D721Med (cell line): ENCODE measurements around the gene DRGX.

Experiments
- DNase-seq: peaks from one replicate; pipeline ENCODE4 v3.0.0; 2011; ENCODE audit warnings: low spot score; ENCODE audit not compliant: insufficient read length
- FAIRE-seq: peaks from 2 replicates; lab custom pipeline; 2011; peaks lifted over from hg19 to GRCh38; lab: Jason Lieb, UNC
- CTCF ChIP-seq: IDR thresholded peaks from 2 replicates; pipeline ENCODE4 v1.5.1; 2012; ENCODE audit warnings: mild to moderate bottlenecking, control low read depth; ENCODE audit not compliant: insufficient read depth; ENCODE audit errors: missing control alignments

Gene DRGX

GRCh38 chr10:49361735-49362568 is 33.9 kb downstream of the DRGX start:
- FAIRE-seq: no peak
- no peak for TF ChIP-seq CTCF
- DNase-seq: no peak

GRCh38 chr10:49361178-49361554 is 34.7 kb downstream of the DRGX start:
- TF ChIP-seq CTCF: no peak
- no peak for DNase-seq
- FAIRE-seq: no peak

GRCh38 chr10:49360271-49361177 is 35.4 kb downstream of the DRGX start:
- FAIRE-seq (no peak), DNase-seq (no peak)
- TF ChIP-seq CTCF: no peak

GRCh38 chr10:49359349-49360270 is 36.3 kb downstream of the DRGX start:
- no peak for FAIRE-seq
- DNase-seq: no peak
- no peak for TF ChIP-seq CTCF

- no peak for FAIRE-seq
- no peak for TF ChIP-seq CTCF
- no peak for DNase-seq
Observed at GRCh38 chr10:49357910-49358309, 38.0 kb downstream of the DRGX start.

- TF ChIP-seq CTCF: no peak
- FAIRE-seq: no peak
- DNase-seq: no peak
Observed at GRCh38 chr10:49356944-49357343, 38.9 kb downstream of the DRGX start.
